H1 (cell line): Measurements from ENCODE around the gene KCNK15. TPM values are rescaled to one million over a fixed set of nuclear protein-coding genes. Genes with fewer than 3 reads are reported as not detected.

ENCODE experiments used
- ASH2L ChIP-seq: fragments of 200-600, 300-600 bp; sonication (generic); IDR thresholded peaks from one replicate; pipeline ENCODE4 v1.7.1; 2017; ENCODE audit warnings: low read length
- CEBPB ChIP-seq: IDR thresholded peaks from 2 replicates; pipeline ENCODE4 v1.6.1; 2012; ENCODE audit warnings: low read depth, low read length
- POU5F1 ChIP-seq: IDR thresholded peaks from 2 replicates; pipeline ENCODE4 v1.6.1; 2011; ENCODE audit warnings: low read depth, mild to moderate bottlenecking, low read length, moderate library complexity
- RAD21 ChIP-seq, 2 experiments: IDR thresholded peaks in 1 of 2; conservative IDR thresholded peaks in 1 of 2; 2 replicates each; pipeline ENCODE4 v1.6.1; 2011; ENCODE audit warnings: low read depth in 2 of 2, low read length in 2 of 2, improper control_type of control experiment in 1 of 2, inconsistent platforms in 1 of 2, mild to moderate bottlenecking in 1 of 2, moderate library complexity in 1 of 2
- SUZ12 ChIP-seq: fragments of 200-600 bp; sonication (generic); IDR thresholded peaks from 2 replicates; pipeline ENCODE4 v1.6.1; 2012; ENCODE audit warnings: mild to moderate bottlenecking, inconsistent platforms, low read length, moderate library complexity, mixed read lengths
- polyA plus RNA-seq, 7 experiments: library from polyadenylated mRNA; depleted of rRNA in 3 of 7; stranded (reverse) in 5 of 7; unstranded in 2 of 7; fragments of >200 nt in 5 of 7; fragments of 200-250 nt in 2 of 7; gene quantifications; 1 replicate in 5 of 7; 2 replicates in 1 of 7; 4 replicates in 1 of 7; pipeline versions ENCODE4 v1.2.1 to v1.2.3, GENCODE V29; 2011 to 2013; ENCODE audit warnings: missing spikeins in 2 of 7, mixed read lengths in 2 of 7
- total RNA-seq: library from RNA; stranded (reverse); fragmentation: NEBNext Ultra II Directional; extraction: Animal tissue kit (Norgen Biotek cat#: 25700); gene quantifications from 2 replicates; pipeline ENCODE4 v1.2.1, GENCODE V29; 2021
- TF ChIP-seq, protein P1 (sequence below): fragments of 300-600 bp; sonication (generic); IDR thresholded peaks from 2 replicates; pipeline ENCODE4 v1.7.1; 2012; ENCODE audit warnings: low read length, moderate library complexity, mild to moderate bottlenecking, inconsistent platforms; ENCODE audit not compliant: insufficient replicate concordance
- TF ChIP-seq, protein P2 (sequence below): IDR thresholded peaks from 2 replicates; pipeline ENCODE4 v1.6.1; 2011; ENCODE audit warnings: low read depth, mild to moderate bottlenecking, low read length; ENCODE audit not compliant: insufficient read depth

The KCNK15 gene
- total and polyA plus RNA-seq, 2 of the 8 experiments (the other 6 are each of a cell fraction or from before 2014, with no cell fraction given), result 0.24 to 0.33 TPM

DNA sequence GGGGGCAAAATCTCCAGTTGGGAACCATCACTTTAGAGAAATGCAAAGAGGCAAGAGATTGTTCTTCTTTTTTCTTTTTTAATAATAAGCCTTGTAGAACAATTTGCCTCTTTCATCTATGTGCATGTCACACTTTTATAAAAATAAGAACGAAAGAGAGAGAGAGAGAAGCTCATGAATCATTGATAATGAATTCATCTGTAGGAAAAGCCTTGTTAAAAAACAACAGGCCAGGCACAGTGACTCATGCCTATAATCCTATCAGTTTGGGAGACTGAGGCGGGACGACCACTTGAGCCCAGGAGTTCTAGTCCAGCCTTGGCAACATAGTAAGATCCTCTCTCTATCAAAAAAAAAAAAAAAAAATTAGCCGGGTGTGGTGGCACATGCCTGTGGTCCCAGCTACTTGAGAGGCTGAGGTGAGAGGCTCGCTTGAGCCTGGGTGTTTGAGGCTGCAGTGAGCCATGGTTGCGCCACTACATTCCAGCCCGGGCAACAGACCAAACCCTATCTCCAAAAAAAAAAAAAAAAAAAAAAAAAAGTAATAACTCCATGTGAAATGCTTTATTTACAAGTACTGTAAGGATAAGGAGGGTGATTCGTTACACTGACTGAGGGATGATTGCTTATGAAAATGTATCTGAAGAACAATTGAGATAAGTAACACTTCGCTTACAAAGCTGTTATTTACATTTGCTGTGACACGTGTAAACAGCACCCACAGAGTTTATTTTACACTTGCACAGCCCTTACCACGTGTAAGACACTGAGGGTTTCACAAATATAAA, 24.5 kb upstream of the KCNK15 start (continued):
- TF ChIP-seq, protein P1, sequence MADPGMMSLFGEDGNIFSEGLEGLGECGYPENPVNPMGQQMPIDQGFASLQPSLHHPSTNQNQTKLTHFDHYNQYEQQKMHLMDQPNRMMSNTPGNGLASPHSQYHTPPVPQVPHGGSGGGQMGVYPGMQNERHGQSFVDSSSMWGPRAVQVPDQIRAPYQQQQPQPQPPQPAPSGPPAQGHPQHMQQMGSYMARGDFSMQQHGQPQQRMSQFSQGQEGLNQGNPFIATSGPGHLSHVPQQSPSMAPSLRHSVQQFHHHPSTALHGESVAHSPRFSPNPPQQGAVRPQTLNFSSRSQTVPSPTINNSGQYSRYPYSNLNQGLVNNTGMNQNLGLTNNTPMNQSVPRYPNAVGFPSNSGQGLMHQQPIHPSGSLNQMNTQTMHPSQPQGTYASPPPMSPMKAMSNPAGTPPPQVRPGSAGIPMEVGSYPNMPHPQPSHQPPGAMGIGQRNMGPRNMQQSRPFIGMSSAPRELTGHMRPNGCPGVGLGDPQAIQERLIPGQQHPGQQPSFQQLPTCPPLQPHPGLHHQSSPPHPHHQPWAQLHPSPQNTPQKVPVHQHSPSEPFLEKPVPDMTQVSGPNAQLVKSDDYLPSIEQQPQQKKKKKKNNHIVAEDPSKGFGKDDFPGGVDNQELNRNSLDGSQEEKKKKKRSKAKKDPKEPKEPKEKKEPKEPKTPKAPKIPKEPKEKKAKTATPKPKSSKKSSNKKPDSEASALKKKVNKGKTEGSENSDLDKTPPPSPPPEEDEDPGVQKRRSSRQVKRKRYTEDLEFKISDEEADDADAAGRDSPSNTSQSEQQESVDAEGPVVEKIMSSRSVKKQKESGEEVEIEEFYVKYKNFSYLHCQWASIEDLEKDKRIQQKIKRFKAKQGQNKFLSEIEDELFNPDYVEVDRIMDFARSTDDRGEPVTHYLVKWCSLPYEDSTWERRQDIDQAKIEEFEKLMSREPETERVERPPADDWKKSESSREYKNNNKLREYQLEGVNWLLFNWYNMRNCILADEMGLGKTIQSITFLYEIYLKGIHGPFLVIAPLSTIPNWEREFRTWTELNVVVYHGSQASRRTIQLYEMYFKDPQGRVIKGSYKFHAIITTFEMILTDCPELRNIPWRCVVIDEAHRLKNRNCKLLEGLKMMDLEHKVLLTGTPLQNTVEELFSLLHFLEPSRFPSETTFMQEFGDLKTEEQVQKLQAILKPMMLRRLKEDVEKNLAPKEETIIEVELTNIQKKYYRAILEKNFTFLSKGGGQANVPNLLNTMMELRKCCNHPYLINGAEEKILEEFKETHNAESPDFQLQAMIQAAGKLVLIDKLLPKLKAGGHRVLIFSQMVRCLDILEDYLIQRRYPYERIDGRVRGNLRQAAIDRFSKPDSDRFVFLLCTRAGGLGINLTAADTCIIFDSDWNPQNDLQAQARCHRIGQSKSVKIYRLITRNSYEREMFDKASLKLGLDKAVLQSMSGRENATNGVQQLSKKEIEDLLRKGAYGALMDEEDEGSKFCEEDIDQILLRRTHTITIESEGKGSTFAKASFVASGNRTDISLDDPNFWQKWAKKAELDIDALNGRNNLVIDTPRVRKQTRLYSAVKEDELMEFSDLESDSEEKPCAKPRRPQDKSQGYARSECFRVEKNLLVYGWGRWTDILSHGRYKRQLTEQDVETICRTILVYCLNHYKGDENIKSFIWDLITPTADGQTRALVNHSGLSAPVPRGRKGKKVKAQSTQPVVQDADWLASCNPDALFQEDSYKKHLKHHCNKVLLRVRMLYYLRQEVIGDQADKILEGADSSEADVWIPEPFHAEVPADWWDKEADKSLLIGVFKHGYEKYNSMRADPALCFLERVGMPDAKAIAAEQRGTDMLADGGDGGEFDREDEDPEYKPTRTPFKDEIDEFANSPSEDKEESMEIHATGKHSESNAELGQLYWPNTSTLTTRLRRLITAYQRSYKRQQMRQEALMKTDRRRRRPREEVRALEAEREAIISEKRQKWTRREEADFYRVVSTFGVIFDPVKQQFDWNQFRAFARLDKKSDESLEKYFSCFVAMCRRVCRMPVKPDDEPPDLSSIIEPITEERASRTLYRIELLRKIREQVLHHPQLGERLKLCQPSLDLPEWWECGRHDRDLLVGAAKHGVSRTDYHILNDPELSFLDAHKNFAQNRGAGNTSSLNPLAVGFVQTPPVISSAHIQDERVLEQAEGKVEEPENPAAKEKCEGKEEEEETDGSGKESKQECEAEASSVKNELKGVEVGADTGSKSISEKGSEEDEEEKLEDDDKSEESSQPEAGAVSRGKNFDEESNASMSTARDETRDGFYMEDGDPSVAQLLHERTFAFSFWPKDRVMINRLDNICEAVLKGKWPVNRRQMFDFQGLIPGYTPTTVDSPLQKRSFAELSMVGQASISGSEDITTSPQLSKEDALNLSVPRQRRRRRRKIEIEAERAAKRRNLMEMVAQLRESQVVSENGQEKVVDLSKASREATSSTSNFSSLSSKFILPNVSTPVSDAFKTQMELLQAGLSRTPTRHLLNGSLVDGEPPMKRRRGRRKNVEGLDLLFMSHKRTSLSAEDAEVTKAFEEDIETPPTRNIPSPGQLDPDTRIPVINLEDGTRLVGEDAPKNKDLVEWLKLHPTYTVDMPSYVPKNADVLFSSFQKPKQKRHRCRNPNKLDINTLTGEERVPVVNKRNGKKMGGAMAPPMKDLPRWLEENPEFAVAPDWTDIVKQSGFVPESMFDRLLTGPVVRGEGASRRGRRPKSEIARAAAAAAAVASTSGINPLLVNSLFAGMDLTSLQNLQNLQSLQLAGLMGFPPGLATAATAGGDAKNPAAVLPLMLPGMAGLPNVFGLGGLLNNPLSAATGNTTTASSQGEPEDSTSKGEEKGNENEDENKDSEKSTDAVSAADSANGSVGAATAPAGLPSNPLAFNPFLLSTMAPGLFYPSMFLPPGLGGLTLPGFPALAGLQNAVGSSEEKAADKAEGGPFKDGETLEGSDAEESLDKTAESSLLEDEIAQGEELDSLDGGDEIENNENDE, result no peak
- TF ChIP-seq POU5F1 (no peak), CEBPB (no peak), RAD21 (IDR thresholded peaks at IDR 0.05 in 1 of 2, conservative IDR thresholded peaks at IDR 0.05 in 1 of 2; ENCODE audit: low read depth in 2 of 2, low read length in 2 of 2) (no peak), SUZ12 (no peak), ASH2L (no peak)
- TF ChIP-seq, protein P2, sequence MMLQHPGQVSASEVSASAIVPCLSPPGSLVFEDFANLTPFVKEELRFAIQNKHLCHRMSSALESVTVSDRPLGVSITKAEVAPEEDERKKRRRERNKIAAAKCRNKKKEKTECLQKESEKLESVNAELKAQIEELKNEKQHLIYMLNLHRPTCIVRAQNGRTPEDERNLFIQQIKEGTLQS, result no peak
